Ramos (cell line): ENCODE data around the gene AMIGO2.

ENCODE experiments used
- in situ Hi-C: fragments of 300-500 bp; cut with MboI; formaldehyde crosslinking; loops from one replicate; pipeline ENCODE4 v1.14.3; 2022; ENCODE audit warnings: low sequenced_read_pairs; ENCODE audit not compliant: unreplicated experiment

Gene AMIGO2

DNA sequence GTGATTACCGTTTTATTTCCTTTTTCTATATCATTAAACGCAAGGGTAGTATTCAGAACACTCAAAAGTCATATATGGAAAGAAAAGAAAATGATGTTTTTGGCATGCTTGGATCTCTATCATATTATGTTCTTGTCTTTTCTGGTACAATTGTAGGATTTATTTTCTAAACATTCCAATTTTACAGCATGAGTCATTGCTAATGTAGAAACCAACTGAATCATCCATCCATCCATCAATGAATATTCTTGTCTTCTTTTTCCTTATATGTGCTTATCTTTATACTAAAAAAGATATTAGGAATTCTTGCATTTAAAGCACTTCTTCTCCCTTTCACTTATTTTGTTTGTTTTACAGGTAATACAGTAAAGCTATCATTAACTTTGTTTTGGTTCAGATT lies 20.4 kb upstream of the AMIGO2 start:
- in situ Hi-C loops: no loop called here

DNA sequence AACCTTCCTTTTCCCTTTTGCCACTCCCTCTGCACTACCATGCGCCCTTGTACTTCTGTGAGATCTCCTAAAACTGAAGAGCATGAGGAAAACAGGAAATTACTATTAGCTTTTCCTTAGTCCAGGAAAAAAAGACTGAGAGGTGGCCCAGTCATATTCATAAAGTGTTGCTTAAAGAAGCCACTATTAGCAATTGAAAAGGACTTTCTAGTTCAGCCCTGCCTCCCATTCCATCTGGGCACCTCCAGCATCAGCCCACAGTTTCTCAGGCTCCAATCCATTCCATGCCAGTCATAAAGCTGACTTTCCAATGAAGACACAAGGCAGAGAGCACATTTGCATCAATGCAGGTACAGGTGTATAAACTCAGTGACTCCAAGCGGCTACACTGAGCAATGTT lies 19.9 kb upstream of the AMIGO2 start:
- in situ Hi-C loops: no loop called here

DNA sequence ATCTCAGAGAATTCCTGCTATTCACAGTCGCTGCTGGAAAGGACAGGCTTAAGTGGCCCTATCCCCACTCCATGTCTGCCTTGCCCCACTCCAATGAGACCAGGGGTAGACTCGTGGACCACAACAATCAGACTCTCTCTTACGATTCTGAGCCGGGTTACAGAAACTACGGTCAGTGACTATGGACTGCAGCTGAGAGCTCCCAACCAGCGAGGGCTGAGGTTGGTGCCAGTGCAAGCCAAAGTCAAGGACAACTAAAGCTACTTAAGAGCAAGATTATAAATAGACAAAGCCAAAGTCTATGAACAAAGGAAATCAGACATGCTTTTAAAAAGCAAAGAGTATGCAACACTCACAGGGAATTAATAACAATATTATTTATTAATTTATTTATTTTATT lies 18.3 kb upstream of the AMIGO2 start:
- in situ Hi-C loops: no loop called here

DNA sequence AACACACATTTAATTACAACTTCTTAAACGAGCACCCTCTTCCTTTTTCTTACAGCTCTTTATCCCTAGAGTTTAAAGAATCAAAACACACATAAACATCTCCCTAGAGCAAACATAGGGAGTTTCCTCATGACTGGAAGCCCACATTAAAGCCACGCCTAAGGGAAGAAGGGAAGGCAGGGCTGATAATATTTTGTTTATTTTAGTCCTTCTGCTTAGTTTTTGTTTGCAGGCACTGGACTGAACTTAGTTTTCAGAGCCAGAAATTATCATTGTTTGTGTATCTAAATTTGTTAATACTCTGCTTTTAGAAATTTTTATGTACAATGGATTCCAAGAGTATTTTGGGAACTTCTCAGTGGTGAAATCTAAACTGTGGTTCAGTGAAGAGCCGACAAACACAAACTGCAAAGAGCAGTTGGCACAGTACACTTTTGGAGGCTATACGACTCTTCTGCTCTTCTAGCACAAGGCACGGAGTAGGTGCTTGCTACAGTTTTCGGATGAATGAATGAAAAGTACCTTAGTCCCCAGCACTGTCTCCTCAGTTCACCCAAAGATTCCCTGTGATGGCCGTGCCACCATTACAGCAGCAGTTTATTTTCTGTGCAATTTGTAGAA lies 17.6 kb upstream of the AMIGO2 start:
- in situ Hi-C loops: no loop called here

DNA sequence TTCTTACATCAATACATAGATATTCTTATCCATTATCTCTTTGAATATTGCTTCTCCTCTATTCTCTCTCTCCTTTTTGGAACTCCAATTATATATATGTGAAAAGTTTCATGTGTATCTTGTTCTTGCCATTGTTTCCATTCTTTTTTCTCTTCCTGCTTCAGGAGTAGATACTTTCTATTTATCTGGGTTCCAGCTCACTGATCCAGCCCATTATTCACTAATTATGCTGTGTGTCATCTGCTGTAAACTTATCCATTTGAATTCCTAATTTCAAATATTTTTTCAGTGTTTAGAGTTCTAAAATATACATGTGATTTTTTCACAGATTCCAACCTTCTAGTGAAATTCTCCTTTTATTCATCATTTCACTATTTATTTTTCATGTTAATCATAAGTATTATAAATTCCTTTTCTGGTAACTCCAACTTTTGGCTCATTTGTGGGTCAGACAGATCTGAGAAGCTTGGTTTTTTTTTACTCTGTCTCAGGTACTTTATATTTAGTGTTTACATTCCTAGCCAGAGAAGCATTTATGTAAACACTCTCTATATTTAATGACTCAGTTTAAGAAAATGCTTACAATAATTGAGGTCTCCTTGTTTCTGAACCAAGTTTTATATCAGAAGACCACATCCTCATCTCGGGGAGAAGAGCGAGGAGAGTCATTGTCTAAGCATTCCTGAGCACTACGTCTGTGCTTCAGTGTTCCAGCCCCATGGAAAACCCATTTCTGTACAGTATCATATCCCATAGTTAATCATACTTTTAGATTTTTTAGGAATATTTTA lies 15.9 kb upstream of the AMIGO2 start:
- in situ Hi-C loops: no loop called here

DNA sequence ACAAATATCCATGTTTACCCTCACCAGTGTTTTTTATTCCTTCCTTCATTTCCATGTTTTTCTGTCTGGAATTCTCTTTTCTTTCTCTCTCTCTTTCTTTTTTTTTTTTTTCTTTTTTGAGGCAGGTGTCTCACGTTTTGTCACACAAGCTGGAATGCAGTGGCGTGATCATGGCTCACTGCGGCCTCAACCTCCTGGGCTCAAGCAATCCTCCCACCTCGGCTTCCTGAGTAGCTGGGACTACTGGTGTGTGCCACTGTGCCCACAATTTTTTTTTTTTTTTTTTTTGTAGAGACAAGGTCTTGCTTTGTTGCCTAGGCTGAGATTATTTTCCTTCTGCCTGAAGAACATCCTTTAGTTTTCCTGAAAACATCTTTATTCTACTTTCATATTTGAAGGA lies 15.0 kb upstream of the AMIGO2 start:
- in situ Hi-C loops: no loop called here

DNA sequence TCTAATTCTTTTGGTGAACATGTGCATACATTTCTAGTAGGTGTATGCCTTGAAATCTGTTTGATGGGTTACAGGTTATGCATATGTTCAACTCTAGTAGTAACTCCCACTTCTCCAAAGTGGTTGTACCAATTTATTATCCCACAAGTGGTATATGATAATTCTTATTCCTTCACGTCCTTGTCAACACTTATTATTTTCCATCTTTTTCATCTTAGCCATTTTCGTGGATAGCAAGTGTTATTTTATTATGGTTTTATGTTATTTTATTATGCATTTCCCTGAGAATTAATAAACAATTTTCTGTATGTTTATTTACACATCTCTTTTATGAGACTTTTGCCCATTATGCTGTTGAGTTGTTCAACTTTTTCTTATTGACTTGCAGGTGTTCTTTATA lies 11.2 kb upstream of the AMIGO2 start:
- in situ Hi-C loops: no loop called here

DNA sequence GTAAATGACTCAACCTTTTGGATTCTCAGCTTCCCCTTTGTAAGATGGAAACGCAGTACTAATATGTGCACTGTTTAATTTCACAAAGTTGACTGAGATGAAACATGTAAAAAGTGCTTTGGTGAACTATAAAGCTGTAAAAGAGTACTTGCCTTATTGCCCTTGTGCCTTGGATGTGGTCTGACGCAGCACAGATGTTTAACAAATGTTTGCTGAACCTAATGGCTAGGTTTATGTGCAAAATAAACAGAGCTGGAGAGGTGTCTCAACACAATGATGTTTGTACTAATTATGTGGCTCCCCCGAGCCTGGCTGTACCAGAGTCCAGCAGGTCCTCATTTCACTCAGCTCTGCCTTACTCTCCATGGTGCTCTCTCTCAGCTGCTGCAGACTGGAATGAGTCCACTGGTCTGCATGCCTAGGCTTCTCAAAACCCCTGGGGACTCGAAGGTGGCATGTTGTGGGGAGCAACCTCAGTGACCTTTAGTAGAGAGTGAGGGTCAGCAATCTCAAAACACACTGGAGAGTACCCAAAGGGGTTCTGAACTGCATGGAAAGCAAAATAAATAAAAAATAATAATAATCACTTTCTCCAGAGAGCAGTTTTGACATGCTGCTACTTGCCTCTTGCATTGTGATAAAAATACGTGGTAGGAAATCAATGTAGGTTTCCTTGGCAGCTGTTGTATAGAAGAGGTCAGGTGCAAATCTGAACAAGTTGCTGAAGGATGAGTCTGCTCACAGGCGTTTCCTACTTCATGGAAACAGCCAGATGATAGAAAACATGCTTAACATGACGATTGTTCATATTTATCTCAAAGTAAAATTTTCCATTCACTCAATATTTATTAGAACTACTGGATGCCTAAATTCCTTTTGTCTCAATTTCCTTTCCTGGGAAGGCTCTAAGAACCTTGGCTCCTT lies 8.5 kb upstream of the AMIGO2 start:
- in situ Hi-C loops: no loop called here

DNA sequence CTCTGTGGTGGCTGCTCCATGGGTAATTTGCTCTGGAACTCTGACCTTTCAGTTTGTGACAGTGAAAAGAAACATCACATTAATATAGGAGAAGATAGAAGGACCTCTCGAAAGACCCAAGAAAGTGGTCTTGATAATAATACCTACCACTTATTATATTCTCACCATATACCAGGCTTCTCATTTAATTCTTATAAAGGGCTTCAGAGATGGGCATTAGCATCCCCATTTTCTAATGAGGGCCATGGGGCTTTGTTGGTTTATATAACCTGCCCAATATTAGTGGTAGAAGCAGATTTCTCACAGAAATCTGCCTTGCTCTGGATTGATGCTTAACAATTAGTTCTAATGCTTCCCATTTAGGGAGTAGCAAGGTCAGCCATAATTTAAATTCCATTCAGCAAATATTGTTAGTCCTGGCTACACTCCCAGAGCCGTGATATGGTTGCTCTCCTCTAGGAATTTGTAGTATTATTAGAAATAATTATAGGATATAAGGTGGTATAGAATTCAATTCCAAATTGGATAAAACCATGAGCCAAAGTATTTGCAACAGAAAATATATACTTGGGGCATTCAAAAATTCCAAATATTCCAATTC lies 7.4 kb upstream of the AMIGO2 start:
- in situ Hi-C loops: no loop called here

DNA sequence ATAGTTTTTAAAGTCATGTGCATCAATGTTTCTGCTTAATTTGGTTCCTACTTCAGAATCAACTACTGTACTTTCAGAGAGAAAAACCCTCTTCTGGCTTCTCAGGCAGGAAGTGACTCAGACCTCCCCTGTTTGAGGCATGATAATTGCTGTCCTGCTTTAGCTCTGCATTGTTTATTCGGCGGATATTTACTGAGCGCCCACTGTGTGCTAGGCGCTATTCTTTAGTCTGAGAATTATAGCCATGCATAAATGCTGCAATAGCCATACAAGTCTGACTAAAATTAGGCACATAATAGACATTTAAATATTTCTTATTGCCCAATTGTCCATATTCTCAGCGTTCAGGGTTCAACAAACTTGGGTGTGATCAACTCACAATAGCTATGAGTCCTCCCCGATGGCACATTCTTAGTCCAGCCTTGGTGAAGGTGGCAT lies 6.1 kb upstream of the AMIGO2 start:
- in situ Hi-C loops: no loop called here

DNA sequence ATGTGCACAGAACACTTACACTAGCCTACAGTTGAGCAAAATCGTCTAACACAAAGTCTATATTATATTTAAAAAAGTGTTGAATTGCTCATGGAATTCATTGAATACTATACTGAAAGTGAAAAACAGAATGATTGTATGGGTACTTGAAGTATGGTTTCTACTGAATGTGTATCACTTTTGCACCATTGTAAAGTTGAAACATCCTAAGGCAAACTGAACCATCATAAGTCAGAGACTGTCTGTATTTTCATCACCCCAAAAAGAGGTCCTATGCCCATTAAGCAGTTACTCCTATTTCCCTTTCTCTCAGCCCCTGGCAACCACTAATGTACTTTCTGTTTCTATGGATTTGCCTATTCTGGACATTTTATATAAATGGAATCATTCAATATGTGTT lies 4.4 kb upstream of the AMIGO2 start:
- in situ Hi-C loops: no loop called here

DNA sequence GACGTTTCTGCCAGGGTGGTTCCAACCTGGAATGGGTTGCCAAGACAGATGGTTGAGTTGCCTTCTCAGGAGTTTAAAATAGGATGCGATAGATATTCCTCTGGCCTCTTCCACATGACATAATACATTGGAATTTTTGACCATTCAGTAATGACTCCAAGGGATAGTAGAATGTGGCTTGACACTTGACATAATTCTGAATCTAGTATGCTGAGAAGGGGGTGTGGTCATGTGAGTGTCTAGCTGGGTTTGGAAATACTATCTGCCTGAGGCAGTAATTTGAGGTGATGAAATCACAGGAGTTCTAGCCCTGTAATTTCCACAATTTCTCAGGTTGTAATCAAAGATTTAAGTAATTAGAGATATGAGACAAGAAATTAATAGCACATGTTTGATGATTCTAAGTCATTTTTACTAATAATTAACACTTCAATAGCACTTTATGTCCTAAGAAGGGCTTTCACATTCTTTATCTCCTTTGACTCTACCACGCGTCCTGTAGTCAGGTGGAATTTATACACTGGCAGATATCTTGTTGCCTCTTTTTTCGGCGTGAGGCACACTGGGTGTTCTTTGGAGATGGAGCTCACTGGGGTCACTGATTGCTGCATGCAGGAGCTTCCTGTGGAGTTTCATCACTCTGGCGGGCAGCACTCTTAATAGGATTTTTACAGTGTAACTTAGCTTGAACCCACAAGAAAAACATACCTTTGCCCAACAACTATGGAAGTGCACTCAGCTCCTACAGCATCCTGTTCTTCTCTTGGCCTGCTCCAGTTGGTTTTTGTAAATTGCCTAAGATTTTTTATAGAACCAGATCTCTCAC lies 3.2 kb upstream of the AMIGO2 start:
- in situ Hi-C loops: no loop called here

DNA sequence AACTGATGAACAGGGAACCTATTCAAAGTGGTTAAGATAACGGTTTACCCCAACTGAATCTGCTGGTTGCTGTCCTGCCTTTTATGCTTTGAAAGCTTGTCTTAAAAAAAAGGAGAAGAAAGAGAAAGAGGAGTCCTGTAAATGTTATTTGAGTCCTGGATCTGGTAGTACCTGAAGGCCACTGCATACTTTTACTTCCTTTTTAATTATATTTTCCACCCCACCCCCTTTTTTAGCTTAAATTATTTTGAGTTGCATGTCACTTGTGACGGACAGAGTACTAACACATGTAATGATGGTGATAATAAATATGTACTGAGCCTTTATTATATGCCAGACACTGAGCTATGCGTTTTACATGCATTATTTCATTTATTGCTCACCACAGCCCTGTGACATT lies 2.5 kb upstream of the AMIGO2 start:
- in situ Hi-C loops: no loop called here

DNA sequence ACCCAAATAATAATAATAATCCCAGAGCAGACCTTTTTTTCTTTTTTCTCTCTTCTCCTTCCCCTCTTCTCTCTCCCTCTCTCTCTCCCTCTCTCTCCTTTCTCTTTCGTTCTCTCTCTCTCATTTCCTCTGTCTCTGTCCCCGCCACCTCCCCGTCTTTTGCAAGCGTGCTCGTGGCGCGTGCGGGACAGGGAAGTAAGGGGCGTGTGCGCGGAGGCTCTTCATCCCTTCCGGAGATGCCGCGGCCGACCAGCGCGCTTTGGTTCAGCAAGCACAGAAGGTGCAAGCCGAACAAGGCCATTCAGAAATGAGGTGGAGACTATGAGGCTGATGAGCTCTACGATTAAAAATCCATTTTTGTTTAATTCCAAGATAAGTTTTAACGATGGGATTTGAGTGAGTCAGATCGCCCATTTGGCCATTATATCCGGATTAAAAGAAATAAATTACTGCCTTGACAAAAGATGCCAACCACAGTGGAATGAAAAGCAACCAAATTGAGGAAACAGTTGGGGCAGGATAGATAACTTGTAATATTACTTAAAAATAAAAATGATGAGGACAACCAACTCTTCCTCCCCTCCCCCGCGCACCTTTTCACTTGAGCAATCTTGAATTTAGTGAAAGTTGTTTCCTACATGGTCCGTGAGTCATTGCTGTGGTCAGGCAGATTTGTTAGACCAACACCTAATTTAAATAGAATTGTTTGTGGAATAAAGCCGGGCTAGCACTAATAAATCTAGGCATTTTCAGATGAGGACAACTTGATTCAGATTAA lies 1.2 kb upstream of the AMIGO2 start:
- in situ Hi-C loops: no loop called here

DNA sequence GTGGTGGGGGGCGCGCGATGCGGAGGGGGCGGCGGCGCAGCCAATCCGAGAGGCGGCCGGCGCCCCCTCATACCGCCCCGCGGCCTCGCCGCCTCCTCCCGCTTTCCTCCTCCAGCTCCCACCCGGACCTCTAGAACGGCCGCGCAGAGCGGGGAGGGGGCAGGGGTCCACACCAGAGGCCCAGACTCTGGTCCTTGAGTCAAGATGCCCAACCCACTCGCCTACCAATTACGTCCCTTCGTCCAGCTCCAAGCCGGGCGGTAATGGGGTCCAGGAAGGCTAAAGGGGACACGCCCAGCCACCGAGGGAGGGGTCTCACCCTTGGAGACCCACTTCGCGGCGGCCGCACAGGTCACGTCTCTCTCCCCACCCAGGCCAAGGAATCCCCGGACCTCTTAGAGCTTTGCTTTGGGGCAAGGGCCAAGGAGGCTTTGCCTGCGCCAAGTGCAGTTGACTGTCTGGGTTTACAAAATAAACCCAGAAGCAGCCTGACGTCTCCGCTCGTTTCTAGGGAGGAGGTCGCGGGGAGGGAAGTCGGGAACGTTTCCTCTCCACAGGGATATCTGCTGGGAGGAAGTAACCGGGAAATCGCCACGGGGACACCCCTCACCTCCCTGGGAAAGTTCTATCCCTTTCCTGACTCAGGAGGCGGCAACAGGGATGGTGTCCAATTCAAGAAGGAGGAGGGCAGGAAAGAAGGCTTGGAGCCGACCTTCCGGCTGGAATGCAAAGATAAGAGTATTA lies 394 bp upstream of the AMIGO2 start:
- in situ Hi-C loops: no loop called here

DNA sequence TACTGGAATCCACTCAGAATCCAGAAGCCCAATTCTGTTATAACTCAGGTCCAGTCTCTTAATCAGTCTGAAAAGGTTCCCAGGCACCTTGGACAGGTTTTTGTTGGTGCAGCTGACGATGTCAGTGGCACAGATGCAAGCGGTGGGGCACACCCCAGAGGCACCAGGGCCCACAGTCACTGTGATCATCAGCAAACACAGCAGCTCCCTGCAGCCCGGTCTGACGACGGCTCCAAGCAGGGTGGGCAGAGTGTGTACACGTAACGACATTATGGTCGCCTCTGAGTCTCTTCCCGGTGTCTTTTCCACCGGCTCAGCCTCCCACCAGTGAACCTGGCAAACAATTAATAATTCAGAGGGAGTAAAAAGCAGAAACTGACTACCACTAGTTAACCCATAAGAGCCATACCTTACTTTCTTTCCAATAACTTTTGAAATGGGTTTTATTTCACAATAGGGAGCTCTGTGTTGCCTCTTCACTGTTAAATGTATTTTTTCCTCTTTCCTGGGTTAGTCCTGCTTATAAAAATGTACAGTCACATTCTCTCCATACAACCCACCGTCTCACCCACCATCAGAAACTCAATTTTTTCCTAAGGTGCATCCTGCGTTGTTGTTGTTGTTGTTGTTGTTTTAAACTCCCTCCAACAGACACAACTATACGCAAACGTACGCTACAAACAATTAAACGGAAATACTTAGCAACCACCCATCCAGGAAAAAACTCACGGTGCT lies 859 bp downstream of the AMIGO2 start:
- in situ Hi-C loops: no loop called here

DNA sequence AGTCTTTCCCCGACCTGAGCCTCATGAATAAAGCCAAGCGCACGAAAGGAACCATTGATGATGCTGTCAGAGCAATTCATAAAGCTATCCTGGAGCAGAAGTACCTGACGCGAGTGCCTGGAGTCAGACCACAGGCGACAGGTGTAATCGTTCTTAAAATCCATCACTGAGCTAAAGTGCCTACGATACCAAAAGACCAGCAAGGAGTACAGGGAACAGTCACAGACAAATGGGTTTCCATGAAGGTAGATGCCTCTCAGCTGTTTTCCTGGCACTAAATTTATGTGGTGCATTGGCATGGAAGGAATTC lies 1.7 kb downstream of the AMIGO2 start:
- in situ Hi-C loops: no loop called here
